OCI-M1 (cell line): ENCODE measurements around the gene SHISAL1.
"Not testable (repeated sequence)": the region's sequence is repeated elsewhere in the genome, so short reads cannot be mapped to it uniquely, and the experiment has no call there.

ENCODE experiments used
- DNase-seq: peaks from one replicate; lab custom pipeline; 2025; lab: John Stamatoyannopoulos, UW

SHISAL1 gene

GRCh38 chr22:44328326-44328725 is 15.6 kb upstream of the SHISAL1 start:
- no peak for DNase-seq

DNA sequence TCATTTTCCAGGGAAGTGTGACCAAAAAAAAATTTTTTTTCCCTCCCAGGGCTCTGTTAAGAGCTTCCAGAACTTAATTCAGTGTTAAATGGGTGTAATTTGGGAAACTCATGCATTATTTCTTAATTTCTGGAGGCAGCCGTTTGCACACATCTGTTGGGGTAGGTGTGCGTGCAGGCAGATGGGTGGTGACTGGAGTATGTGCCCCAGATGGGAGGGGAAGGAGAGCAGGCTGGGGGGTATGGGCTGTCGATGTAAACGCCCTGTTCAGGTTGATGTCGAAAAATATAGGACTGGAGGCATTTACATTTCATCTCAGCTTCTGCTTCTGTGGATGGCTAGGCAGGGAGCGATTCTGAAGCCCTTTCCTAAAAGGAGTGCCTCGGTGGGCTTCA is 13.7 kb upstream of the SHISAL1 start:
- DNase-seq, result no peak

- DNase-seq, result peak; percentile 36
Observed at GRCh38 chr22:44325718-44326490, 13.2 kb upstream of the SHISAL1 start.

GRCh38 chr22:44323140-44323790 is 10.5 kb upstream of the SHISAL1 start:
- DNase-seq, result not testable (repeated sequence)

DNA sequence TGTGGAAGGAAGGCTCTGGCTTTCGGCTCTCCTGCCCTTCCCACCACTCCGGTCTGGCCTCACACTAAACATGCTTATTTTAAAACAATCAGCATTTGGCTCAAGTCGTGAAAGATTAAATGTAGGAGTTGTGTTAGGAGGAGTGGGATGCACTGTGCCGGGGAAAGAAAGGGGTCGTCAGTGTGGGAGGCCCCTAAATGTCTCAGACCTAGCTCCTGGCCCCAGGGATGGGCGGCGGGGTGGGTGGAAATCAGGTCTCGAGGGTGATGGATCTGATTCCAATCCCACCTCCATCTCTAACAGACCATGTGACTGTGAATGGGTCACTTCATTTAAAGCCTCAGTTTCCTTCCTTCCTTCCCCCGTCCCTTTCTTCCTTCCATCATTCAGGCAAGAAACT is 6.9 kb upstream of the SHISAL1 start:
- DNase-seq, result no peak

GRCh38 chr22:44318751-44319150 is 6.0 kb upstream of the SHISAL1 start:
- DNase-seq, result no peak

DNA sequence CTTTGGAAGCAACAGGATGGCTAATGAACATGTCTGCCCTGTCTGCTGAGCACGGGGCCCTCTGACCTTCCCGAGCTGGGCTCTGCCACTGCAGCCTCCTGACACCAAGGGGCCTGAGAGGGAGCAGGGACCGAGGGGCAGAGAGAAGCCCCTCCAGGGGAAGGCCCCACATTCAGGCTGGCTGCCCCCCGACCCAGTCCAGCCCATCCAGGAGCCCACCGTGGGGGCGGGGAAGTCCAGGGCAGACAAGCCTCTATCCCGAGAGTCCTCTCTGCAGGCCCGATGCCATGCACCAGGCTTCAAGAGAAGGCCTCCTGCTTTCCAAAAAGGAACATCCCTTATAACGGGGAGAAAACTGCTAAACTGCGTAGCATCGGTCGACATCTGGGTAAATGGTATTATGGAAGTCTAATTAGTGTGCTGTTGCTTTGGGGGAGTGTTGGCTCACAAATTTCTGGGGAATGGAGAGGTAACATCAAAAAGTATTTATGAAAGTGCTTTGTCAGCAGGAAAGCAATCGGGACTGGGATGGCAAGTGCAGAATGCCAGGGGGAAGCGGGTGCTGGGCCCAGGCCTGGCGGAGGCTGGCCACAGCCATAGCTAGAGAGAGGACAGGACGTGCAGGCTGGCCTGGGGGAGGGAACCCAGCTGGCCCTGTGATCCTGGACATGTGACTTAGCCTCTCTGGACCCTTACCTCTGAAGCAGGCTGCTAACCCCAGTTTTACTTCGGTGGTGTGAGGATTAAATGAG is 5.3 kb upstream of the SHISAL1 start:
- DNase-seq, result no peak

DNA sequence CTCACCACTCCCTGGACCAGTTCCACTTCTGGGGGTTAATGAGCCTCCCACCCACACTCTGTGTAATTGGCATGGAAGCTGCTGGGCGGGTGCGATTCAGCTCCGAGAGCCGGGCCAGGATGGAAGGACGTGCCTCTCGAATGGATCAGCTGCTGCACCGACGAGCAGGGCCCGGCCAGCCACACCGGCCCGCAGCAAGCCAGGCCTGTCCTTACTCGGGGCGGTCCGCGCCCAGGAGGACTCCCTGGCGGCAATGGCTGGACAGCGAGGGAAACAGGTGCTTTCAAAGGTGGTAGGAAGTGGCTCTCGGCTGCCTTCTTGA is 4.3 kb upstream of the SHISAL1 start:
- no peak for DNase-seq

GRCh38 chr22:44316393-44317122 is 3.8 kb upstream of the SHISAL1 start:
- no peak for DNase-seq

GRCh38 chr22:44314425-44315067 is 1.8 kb upstream of the SHISAL1 start:
- no peak for DNase-seq

DNA sequence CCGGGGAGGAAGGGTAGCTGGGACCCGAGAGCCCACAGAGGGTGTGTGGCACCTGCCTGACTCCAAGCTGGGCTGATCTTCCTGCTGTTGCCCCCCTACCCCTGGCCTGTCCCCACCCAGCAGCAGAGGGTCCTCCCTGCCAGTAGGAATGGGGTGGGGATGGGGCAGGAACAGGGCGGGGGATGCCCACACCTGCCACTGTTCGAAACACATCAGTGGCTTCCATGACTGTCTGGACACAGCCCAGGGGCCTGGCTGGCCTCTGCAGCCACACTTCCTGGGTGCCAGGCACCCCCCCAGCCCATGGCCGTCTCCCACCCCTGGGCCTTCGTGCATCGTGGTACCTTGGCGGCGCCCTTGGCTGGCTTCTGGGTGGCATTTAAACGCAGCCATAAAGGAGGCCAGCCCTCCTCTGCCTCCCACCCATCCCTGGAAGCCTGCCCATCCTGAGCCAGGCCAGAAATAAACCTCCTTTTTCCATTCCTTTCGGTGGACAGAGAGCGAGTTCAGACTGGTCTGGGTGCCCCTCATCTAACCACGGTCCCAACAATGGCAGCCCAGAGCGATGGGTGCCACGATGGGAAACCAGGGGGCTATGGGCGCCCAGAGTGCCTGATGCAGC is 745 bp upstream of the SHISAL1 start:
- no peak for DNase-seq

DNA sequence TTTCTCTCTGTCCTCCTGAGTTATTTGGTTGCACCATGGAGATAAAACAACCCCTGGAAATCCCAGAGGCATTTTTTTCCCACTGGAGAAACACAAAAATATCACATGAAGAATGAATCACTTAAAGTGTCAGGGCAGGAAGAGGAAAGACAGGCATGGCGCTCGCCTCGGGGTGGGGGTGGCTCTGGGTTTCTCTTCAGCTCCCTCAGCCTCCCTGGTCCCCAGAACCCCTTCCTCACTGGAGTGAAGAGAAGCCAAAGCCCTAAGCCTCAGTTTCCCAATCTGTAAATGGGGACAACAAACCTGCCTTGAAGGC is 938 bp downstream of the SHISAL1 start:
- DNase-seq, result no peak

- no peak for DNase-seq
Observed at GRCh38 chr22:44311104-44311854, 1.5 kb downstream of the SHISAL1 start.

DNA sequence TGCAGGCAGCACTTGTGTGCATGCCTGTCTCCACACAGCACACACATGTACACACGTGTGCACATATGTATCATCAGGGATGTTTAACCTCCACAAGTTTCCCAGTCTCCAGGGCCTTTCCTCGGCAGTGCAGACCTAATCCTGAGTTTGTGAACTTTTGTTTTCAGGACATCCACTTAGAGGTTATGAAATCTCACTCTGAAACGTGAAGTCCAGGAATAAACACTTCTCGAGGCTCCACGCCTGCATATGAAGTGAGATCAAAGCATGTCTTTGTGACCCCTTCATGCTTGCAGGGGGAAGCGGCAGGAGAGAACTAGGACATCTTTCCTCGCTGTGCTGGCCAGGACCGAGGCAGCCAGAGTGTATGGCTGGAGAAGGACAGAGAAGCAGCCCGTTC is 3.1 kb downstream of the SHISAL1 start:
- DNase-seq, result no peak

DNA sequence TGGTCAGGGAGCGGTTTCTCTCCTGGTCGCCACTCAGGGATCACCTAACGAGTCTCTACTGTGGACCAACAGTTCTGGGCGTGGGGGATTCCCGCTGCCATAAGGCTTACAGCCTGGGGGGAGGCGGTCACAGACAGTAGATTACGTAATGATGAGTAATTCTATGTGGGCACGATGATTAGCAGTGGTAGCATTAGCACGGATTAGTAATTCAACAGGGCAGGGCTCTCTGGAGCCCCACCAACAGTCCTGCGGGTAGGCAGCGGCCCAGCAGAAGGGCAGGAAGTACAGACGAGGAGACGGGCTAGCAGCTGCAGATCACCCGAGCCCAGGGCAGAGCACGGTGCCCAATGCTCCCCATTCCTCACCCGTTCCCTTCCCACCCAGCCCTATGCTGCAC is 3.6 kb downstream of the SHISAL1 start:
- no peak for DNase-seq

DNA sequence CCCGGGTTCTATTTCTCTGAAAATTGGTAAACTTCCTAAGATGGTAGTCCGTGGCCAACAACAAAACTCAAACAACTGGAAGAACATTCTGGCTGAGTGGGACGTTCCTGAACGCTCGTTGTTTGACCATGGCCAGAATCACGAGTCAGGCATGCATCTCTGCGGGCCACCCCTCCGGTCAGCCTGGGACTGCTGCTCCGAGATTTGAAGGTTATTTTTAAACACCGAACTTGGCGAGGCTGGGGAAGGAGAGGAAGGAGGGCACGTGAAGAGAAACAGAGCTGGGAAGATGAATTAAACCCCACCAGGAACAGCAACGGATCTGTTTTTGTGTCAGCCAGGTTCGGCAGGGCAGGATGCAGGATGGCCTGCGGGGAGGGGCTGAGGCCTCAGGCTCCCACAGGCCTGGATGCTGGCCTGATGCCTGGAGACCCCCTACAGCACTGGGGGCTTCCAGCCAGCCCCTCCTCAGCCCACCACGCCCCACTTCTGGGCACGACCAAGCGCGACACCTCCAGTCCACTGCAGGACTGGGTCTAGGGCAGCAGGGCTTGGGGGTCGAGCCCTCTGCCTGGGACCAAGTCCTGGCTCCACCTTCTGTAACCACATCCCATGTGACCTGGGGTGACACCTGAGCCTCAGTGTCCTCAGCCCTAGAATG is 5.1 kb downstream of the SHISAL1 start:
- DNase-seq, result no peak

- no peak for DNase-seq
Observed at GRCh38 chr22:44305888-44306287, 6.9 kb downstream of the SHISAL1 start.

DNA sequence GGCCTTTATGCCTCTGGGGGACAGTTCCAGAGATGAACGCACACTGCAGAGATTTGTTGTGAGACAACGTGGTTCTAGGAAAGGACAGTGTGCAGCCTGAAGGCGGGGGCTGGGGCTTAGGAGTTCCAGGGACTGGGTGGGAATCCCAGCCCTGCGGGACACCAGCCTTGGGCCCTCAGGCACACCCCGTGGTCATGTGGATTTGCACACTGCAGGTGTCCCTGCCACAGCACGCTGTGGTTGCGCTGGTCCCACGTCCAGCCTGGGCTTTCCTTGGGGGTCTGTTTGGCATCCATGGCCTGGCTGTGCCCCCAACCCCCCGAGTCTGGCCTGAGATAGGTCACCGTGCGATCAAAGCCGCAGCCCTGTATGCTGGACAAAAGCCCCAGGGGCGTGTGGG is 7.3 kb downstream of the SHISAL1 start:
- DNase-seq, result no peak

- DNase-seq, result no peak
Observed at GRCh38 chr22:44304911-44305310, 7.8 kb downstream of the SHISAL1 start.

GRCh38 chr22:44304354-44304753 is 8.4 kb downstream of the SHISAL1 start:
- DNase-seq, result no peak
